Immature natural killer cell (primary cell): ENCODE data around the gene RARB. TPM values are rescaled to one million over a fixed set of nuclear protein-coding genes. Genes with fewer than 3 reads are reported as not detected.
A peak's percentile ranks its signal among the peaks of the same experiment; 100 is the strongest.

Experiments
- DNase-seq, 3 donors: peaks; one replicate each; pipeline ENCODE4 v3.0.0; 2022; ENCODE audit warnings: mixed read lengths in 1 of 3
- H3K27ac Mint-ChIP-seq, 6 donors: one replicate each; pipeline ENCODE4 v1.8.0; 2020; ENCODE audit warnings: mixed read lengths in 6 of 6, mild to moderate bottlenecking in 5 of 6, inconsistent platforms in 4 of 6, moderate library complexity in 3 of 6
- H3K27me3 Mint-ChIP-seq, 3 donors: one replicate each; pipeline ENCODE4 v1.8.0; 2020 to 2021; ENCODE audit warnings: low read depth in 3 of 3, mild to moderate bottlenecking in 3 of 3, mixed read lengths in 3 of 3, moderate library complexity in 3 of 3, inconsistent platforms in 1 of 3
- H3K36me3 Mint-ChIP-seq, 3 donors: one replicate each; pipeline ENCODE4 v1.8.0; 2020; ENCODE audit warnings: mixed read lengths in 3 of 3, inconsistent platforms in 2 of 3, mild to moderate bottlenecking in 2 of 3
- H3K4me1 Mint-ChIP-seq, 2 donors: one replicate each; pipeline ENCODE4 v1.8.0; 2020; ENCODE audit warnings: inconsistent platforms in 2 of 2, mild to moderate bottlenecking in 2 of 2, mixed read lengths in 2 of 2, moderate library complexity in 1 of 2
- H3K4me3 Mint-ChIP-seq, 5 donors: one replicate each; pipeline ENCODE4 v1.8.0; 2020; ENCODE audit warnings: mild to moderate bottlenecking in 5 of 5, mixed read lengths in 5 of 5, inconsistent platforms in 3 of 5, moderate library complexity in 3 of 5
- H3K9me3 Mint-ChIP-seq, 6 donors: one replicate each; pipeline ENCODE4 v1.8.0; 2020; ENCODE audit warnings: mild to moderate bottlenecking in 6 of 6, mixed read lengths in 6 of 6, inconsistent platforms in 4 of 6, moderate library complexity in 3 of 6
- polyA plus RNA-seq, 3 donors: library from polyadenylated mRNA; unstranded; fragments of 300-500 nt; fragmentation: Illumina TruSeq; gene quantifications; one replicate each; pipeline ENCODE4 v1.2.3, GENCODE V29; 2021

The RARB gene
- polyA plus RNA-seq, 3 donors from 2014 or later = 0.19 to 0.61 TPM; not detected in 1

DNA sequence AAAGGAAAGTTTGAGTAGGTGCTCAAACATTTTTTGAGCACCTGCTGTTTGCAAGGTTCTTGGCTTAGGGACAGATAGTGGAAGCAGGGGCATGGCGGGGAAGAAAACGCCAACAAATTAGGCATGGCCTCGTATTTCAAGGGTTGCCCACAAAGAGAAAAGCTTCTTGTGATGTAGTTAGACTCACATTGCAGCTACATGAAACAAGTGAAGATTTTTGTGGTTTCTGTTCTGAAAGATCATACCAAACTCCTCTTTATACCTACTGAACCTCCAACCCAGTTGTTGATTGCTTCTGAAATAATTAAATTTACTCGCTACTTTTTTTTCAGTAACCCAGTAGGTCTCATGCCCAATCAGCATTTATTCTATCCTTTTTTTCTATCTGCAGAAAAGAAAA is 23.5 kb upstream of the RARB start:
- H3K27ac Mint-ChIP-seq = no peak overlapping the region
- peaks cover 0 to 4% (median 0%) of the 10 kb centered on the region in 3 donors for H3K27me3 Mint-ChIP-seq
- H3K36me3 Mint-ChIP-seq = no peaks in the 10 kb centered on the region
- no peak overlapping the region for H3K4me3 Mint-ChIP-seq
- H3K4me1 Mint-ChIP-seq = no peaks in the 10 kb centered on the region
- no peaks in the 10 kb centered on the region for H3K9me3 Mint-ChIP-seq
- no peak for DNase-seq

DNA sequence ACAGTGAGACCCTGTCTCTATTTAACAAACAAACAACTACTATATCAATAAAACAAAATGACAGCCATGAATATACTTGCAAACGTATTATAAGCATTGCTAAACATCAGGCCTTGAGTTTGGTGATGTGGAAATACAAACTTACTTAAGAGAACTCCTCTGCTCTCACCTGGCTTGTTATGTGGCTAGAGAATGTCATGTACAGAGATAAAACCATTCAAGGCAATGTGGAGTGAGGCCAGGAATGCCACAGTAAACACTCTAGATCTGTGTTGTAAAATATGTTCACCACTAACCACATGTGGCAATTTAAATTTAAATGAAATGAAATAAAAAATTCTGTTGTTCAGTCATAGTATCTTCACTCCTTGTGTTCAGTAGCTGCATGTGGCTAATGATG is 22.7 kb upstream of the RARB start:
- no peak overlapping the region for H3K4me3 Mint-ChIP-seq

DNA sequence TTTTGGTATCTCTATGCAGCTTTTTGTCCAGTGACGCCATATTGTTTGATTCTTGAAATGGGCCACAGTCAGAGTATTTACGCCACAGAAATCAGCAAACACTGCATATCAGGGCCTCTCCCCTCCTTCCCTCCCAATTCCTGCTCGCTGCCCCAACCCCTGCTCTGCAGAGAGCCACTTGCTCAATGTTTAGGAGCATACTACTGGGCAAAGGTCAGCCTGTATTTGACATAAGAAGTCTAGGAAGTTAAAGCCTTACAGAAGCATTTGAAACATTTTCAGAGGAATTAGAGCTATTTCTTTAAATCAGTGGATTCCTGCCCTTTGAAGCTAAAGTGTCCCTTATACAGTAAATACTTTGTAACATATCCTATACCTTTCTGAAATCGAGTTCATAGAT is 17.4 kb upstream of the RARB start:
- Mint-ChIP-seq H3K27ac (no peak overlapping the region), H3K9me3 (no peaks in the 10 kb centered on the region), H3K4me1 (no peaks in the 10 kb centered on the region), H3K27me3 (peaks cover 2 to 4% (median 3%) of the 10 kb centered on the region in 3 donors), H3K36me3 (no peaks in the 10 kb centered on the region), H3K4me3 (no peak overlapping the region)
- DNase-seq = no peak

More for the DNA sequence above, 22.7 kb upstream of the RARB start:
- DNase-seq = no peak
- H3K36me3 Mint-ChIP-seq = no peaks in the 10 kb centered on the region
- H3K27me3 Mint-ChIP-seq = peaks cover 0 to 4% (median 0%) of the 10 kb centered on the region in 3 donors
- no peaks in the 10 kb centered on the region for H3K4me1 Mint-ChIP-seq
- no peak overlapping the region for H3K27ac Mint-ChIP-seq
- no peaks in the 10 kb centered on the region for H3K9me3 Mint-ChIP-seq

DNA sequence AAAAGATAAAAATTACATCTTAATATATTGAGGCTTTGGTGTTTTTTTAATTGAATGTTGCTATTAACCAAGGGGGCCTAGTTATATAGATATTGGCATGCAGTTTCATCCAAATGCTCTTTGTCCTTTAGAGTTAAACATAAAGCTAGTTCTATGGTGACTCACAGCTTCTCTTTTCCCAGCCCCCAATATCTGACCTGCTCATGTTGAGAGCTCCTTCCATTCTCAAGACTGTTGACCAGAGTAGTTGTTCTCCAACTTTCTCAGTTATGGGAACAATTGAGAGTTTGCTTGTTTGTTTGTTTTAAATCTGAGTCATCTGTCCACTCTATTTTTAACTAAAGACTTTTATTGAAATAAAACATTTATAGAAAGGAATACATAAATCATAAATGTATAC is 15.8 kb upstream of the RARB start:
- Mint-ChIP-seq H3K4me1 (no peaks in the 10 kb centered on the region), H3K27me3 (peaks cover 4% of the 10 kb centered on the region in 3 donors), H3K27ac (no peak overlapping the region), H3K36me3 (peaks cover 0 to 3% (median 0%) of the 10 kb centered on the region in 3 donors), H3K9me3 (no peaks in the 10 kb centered on the region), H3K4me3 (no peak overlapping the region)
- no peak for DNase-seq

DNA sequence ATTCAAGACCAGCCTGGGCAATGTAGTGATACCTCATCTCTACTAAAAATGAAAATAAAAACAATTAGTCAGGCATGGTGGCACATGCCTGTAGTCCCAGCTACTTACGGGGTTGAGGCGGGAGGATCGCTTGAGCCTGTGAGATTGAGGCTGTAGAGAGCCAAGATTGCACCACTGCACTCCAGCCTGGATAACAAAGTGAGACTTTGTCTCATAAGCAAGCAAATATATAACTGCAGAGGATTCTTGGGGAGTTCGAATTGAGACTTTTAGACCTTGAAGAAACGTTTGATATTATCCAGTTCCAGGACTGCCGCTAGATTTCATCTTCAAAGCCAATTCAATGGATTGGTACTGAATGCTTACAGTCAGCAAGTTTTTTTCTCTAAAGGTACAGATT is 11.9 kb upstream of the RARB start:
- Mint-ChIP-seq H3K27ac (no peak overlapping the region), H3K27me3 (peaks cover 4 to 16% (median 8%) of the 10 kb centered on the region in 3 donors), H3K9me3 (no peaks in the 10 kb centered on the region)

DNA sequence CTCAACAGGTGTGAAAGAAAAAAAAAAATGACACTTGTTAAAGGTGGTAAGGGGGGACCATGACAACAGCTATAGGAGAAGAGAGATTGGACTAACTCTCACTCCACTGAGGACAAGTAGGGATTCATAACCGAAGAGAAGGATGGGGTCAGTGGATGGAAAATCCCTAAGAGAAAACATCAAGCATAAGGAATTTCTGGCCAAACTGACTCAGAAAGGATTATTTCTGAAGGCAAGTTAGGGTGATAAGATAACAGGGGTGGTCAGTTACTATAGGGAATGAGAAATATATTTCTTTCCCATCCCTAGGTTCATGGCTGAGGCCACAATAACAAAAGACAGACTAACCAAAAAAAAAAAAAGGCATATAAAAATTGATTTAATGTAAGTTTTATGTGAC is 9.5 kb upstream of the RARB start:
- peaks cover 7 to 20% (median 7%) of the 10 kb centered on the region in 3 donors for H3K27me3 Mint-ChIP-seq
- DNase-seq = no peak
- H3K36me3 Mint-ChIP-seq = peaks cover 0 to 5% (median 0%) of the 10 kb centered on the region in 3 donors
- H3K27ac Mint-ChIP-seq = no peak overlapping the region
- peaks cover 0 to 2% of the 10 kb centered on the region in 2 donors for H3K4me1 Mint-ChIP-seq
- H3K9me3 Mint-ChIP-seq = no peaks in the 10 kb centered on the region
- no peak overlapping the region for H3K4me3 Mint-ChIP-seq

More for the DNA sequence above, 11.9 kb upstream of the RARB start:
- no peak for DNase-seq
- Mint-ChIP-seq H3K4me3 (no peak overlapping the region), H3K4me1 (peaks cover 0 to 2% of the 10 kb centered on the region in 2 donors), H3K36me3 (peaks cover 0 to 5% (median 0%) of the 10 kb centered on the region in 3 donors)

DNA sequence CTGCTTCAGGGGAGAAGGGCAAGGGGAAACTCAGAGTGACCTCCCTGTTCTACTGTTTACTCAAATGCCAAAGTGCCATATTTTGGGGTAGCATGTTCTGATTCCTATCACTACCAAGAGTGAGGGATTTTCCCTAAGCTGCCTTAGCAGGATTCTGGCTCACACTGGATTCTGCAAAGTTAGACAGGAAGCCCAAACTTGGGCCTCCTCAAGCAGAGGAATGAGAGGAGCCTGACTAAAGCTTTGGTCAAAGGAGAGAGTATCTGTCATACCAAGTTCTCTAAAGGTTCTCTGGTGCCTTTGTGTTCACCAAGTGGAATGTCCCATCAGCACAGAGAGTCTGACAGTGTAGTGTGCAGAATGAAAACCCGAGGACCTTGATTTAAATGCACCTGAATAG is 8.8 kb upstream of the RARB start:
- Mint-ChIP-seq H3K27ac (no peak overlapping the region), H3K4me1 (peaks cover 0 to 2% of the 10 kb centered on the region in 2 donors), H3K9me3 (no peaks in the 10 kb centered on the region), H3K36me3 (peaks cover 0 to 5% (median 0%) of the 10 kb centered on the region in 3 donors), H3K27me3 (peaks cover 7 to 20% (median 8%) of the 10 kb centered on the region in 3 donors), H3K4me3 (no peak overlapping the region)
- DNase-seq = no peak

DNA sequence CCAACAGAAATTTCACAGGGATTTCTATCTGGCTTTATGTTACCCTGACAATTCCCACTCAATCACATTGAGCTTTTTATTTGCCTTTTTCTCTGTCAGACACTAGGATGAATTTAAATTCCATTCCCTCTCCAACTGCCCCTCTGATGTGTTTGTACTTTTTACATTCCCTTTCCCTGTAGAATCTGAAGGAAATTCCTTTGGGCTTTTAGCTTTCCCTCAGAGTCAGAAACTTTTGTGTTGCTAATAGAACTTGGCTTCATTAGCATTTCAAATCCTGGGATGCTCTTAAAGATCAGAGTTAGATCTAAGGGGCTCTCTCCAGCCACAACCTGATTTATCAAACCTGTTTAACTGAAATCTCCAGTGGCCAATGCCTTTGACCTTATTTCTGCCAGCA is 7.9 kb upstream of the RARB start:
- Mint-ChIP-seq H3K4me1 (peaks cover 0 to 2% of the 10 kb centered on the region in 2 donors), H3K27me3 (peaks cover 7 to 20% (median 12%) of the 10 kb centered on the region in 3 donors), H3K9me3 (no peaks in the 10 kb centered on the region)

GRCh38 chr3:25420885-25421284 is 7.2 kb upstream of the RARB start:
- Mint-ChIP-seq H3K27me3 (peaks cover 4 to 19% (median 10%) of the 10 kb centered on the region in 3 donors), H3K4me1 (peaks cover 0 to 2% of the 10 kb centered on the region in 2 donors), H3K4me3 (no peak overlapping the region), H3K9me3 (no peaks in the 10 kb centered on the region), H3K36me3 (peaks cover 0 to 5% (median 0%) of the 10 kb centered on the region in 3 donors), H3K27ac (no peak overlapping the region)
- DNase-seq = no peak

More for the DNA sequence above, 7.9 kb upstream of the RARB start:
- no peak for DNase-seq
- Mint-ChIP-seq H3K36me3 (peaks cover 0 to 5% (median 0%) of the 10 kb centered on the region in 3 donors), H3K27ac (no peak overlapping the region), H3K4me3 (no peak overlapping the region)

DNA sequence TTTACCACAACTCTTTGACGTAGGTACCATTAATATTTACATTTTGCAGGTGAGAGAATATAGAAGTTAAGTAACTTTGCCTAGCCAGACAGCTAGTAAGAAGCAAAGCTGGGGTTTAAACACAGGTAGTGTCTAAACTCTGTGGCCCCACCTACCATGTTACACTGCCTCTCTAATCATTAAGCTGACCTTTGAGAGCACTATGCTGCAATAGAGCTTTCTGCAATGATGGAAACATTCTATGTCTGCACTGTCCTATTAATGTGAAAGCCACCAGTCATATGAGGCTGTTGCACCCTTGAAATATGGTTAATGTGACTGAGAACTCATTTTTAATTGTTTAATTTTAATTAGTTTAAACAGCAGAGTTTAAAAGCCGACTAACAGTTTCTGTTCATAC is 6.3 kb upstream of the RARB start:
- peaks cover 0 to 5% (median 0%) of the 10 kb centered on the region in 3 donors for H3K36me3 Mint-ChIP-seq
- no peak overlapping the region for H3K4me3 Mint-ChIP-seq
- H3K27me3 Mint-ChIP-seq = peaks cover 5 to 21% (median 15%) of the 10 kb centered on the region in 3 donors
- H3K9me3 Mint-ChIP-seq = no peaks in the 10 kb centered on the region
- DNase-seq = no peak
- no peak overlapping the region for H3K27ac Mint-ChIP-seq
- peaks cover 2% of the 10 kb centered on the region in 2 donors for H3K4me1 Mint-ChIP-seq

GRCh38 chr3:25423780-25424588 is 4.1 kb upstream of the RARB start:
- DNase-seq = no peak
- H3K4me3 Mint-ChIP-seq = no peak overlapping the region
- no peaks in the 10 kb centered on the region for H3K9me3 Mint-ChIP-seq
- H3K36me3 Mint-ChIP-seq = no peaks in the 10 kb centered on the region
- peaks cover 18 to 21% of the 10 kb centered on the region in 2 donors for H3K4me1 Mint-ChIP-seq
- peaks cover 19 to 27% (median 24%) of the 10 kb centered on the region in 3 donors for H3K27me3 Mint-ChIP-seq
- H3K27ac Mint-ChIP-seq = peak overlapping the region in 1 of 6 donors; percentile 50

- Mint-ChIP-seq H3K4me1 (peaks cover 18 to 21% of the 10 kb centered on the region in 2 donors), H3K36me3 (no peaks in the 10 kb centered on the region), H3K4me3 (no peak overlapping the region), H3K27ac (no peak overlapping the region), H3K27me3 (peaks cover 19 to 29% (median 28%) of the 10 kb centered on the region in 3 donors), H3K9me3 (no peaks in the 10 kb centered on the region)
- no peak for DNase-seq
These were observed 3.4 kb upstream of the RARB start for GRCh38 chr3:25424614-25425013.

- H3K27ac Mint-ChIP-seq = no peak overlapping the region
- H3K36me3 Mint-ChIP-seq = no peaks in the 10 kb centered on the region
- no peak for DNase-seq
- peaks cover 27 to 30% (median 28%) of the 10 kb centered on the region in 3 donors for H3K27me3 Mint-ChIP-seq
- H3K4me1 Mint-ChIP-seq = peaks cover 16 to 21% of the 10 kb centered on the region in 2 donors
- H3K4me3 Mint-ChIP-seq = peak overlapping the region in 1 of 5 donors; percentile 51
- H3K9me3 Mint-ChIP-seq = no peaks in the 10 kb centered on the region
These were observed 1.7 kb upstream of the RARB start for GRCh38 chr3:25426408-25426807.

DNA sequence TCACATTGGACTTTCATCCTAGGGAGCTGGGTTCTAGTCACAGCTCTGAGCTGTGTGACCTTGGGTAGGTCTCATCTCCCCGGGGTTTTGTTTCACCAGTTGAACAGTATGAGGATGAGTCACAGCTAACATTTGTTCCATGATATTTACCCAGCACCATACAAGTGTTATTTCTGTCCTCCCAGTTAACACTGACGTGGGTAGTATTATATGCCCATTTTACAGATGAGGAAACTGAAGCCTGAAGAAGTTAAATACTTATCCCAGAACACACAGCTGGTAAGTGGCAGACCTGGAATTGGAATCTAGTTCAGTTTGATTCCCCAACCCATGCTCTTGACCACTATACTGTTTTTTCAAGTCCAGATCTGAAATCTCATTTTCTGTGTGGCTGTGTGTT is 908 bp upstream of the RARB start:
- peak overlapping the region in 4 of 5 donors; percentile 70 to 94 (median 84) for H3K4me3 Mint-ChIP-seq
- no peak overlapping the region for H3K27ac Mint-ChIP-seq
- no peak for DNase-seq
- H3K4me1 Mint-ChIP-seq = peaks cover 16 to 21% of the 10 kb centered on the region in 2 donors
- no peaks in the 10 kb centered on the region for H3K9me3 Mint-ChIP-seq
- H3K36me3 Mint-ChIP-seq = no peaks in the 10 kb centered on the region
- peaks cover 27 to 37% (median 28%) of the 10 kb centered on the region in 3 donors for H3K27me3 Mint-ChIP-seq
